ENCODE data around the gene THSD4. TPM values are rescaled to one million over a fixed set of nuclear protein-coding genes. Genes with fewer than 3 reads are reported as not detected.
A peak's percentile ranks its signal among the peaks of the same experiment; 100 is the strongest.

Gene THSD4
- polyA plus RNA-seq, 1 experiment: 18.8 TPM

DNA sequence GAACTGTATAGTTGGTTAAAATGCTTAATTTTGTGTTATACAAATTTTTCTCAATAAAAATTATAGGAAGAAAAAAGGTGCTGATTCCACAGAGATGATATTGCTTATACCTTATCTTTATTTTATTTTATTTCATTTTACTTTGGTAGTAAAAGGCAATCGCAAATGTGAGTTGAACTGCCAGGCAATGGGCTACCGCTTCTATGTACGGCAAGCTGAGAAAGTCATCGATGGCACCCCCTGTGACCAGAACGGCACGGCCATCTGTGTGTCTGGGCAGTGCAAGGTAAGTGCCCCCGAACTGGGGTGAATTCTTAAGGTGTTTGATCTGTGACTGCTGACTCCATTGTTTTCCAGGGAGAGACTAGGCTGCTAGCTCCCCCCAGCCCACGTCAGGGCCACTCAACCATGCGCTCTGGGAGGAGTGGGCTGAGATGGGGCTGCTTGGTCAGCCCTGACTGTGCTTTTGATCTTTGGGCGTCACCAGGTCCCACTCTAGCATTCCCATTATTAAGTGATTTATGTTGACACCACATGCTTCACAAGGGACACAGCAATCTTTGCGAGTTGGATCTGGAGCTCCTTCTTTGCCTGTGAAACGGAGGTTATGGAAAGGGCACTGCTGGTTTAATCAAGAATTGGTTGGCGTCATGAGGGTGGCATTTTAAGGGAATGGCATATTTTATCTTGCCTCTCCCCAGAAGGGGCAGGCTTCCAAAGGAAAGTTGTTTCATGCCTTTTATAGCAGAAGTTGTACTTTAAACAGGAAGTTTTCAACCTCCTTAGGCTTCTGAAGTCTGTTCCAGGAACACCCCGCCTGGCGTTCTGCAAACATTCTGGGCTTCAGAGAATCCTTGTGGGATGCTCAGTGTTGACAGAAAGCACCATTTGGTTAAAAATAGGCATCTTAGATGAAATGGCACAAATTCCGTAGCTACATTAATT lies 296.5 kb downstream of the THSD4 start:
- no peaks in the 10 kb centered on the region for H3K36me3 ChIP-seq (ENCODE audit: control insufficient read depth, insufficient read depth, low read length)
- TF ChIP-seq, protein P1, sequence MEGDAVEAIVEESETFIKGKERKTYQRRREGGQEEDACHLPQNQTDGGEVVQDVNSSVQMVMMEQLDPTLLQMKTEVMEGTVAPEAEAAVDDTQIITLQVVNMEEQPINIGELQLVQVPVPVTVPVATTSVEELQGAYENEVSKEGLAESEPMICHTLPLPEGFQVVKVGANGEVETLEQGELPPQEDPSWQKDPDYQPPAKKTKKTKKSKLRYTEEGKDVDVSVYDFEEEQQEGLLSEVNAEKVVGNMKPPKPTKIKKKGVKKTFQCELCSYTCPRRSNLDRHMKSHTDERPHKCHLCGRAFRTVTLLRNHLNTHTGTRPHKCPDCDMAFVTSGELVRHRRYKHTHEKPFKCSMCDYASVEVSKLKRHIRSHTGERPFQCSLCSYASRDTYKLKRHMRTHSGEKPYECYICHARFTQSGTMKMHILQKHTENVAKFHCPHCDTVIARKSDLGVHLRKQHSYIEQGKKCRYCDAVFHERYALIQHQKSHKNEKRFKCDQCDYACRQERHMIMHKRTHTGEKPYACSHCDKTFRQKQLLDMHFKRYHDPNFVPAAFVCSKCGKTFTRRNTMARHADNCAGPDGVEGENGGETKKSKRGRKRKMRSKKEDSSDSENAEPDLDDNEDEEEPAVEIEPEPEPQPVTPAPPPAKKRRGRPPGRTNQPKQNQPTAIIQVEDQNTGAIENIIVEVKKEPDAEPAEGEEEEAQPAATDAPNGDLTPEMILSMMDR (IDR thresholded peaks at IDR 0.05; ENCODE audit: insufficient read depth, low read depth, low read length): peak; percentile 34; the same call in 1 of the 2 replicates
- no peak overlapping the region for H3K4me3 ChIP-seq (ENCODE audit: low read depth, low read length)
- POLR2A ChIA-PET: interaction anchor here (0.6 kb wide), 1 partner anchor 25 kb away, joined by 4 read pairs; no protein-coding TSS in a partner anchor
- DNase-seq (ENCODE audit: low read depth): peak; percentile 40
- CTCF ChIA-PET: interaction anchor here (0.5 to 2.0 kb wide), 5 partner anchors 9 to 654 kb away, joined by 3 to 7 read pairs (median 4); no protein-coding TSS in a partner anchor
- no peaks in the 10 kb centered on the region for H3K27me3 ChIP-seq (ENCODE audit: control insufficient read depth, insufficient read depth, low read length)

DNA sequence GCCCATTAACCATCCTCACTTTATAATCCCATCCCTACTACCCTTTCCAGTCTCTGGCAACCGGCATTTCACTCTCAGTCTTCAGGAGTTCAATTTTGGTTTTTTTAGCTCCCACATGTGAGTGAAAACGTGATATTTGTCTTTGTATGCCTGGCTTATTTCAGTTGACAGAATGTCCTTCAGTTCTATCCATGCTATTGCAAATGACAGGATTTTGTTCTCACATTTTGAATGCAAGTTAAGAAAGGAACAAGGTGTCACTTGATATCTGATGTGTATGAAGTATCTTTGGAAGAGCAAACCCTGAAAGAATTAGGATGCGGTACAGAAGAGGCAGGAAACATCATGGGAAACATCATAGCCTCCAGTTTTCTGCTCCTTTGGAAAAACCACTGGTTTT lies 298.1 kb downstream of the THSD4 start:
- TF ChIP-seq, protein P1 (IDR thresholded peaks at IDR 0.05; ENCODE audit: insufficient read depth, low read depth, low read length): no peak
- Histone ChIP-seq H3K4me3 (ENCODE audit: low read depth, low read length) (no peak overlapping the region), H3K36me3 (ENCODE audit: control insufficient read depth, insufficient read depth, low read length) (no peaks in the 10 kb centered on the region), H3K27me3 (ENCODE audit: control insufficient read depth, insufficient read depth, low read length) (no peaks in the 10 kb centered on the region)
- POLR2A ChIA-PET: no interaction called here
- no peak for DNase-seq (ENCODE audit: low read depth)
- CTCF ChIA-PET: interaction anchor here (1.2 to 2.0 kb wide), 3 partner anchors 10 to 27 kb away, joined by 4 to 5 read pairs (median 4); no protein-coding TSS in a partner anchor

DNA sequence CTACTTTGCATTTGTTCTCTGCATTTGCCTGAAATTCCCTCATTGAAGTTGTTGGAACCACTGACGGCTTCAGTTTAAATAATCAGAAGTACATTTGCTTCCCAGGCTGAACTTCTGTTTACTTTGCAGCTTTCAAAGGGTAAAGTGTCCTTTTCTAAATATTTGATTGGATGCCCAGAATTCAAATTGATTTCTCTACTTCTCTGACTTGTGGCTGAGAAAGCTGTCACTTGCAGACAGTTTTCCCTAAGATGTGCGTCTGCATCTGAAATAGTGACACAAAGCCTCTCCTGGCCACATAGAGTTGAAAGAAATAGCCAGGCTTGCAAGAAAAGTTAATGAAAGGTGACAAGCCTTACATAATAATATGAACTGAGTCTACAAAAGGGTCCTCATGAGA lies 299.6 kb downstream of the THSD4 start:
- H3K36me3 ChIP-seq (ENCODE audit: control insufficient read depth, insufficient read depth, low read length): no peaks in the 10 kb centered on the region
- TF ChIP-seq, protein P1 (IDR thresholded peaks at IDR 0.05; ENCODE audit: insufficient read depth, low read depth, low read length): no peak
- no peaks in the 10 kb centered on the region for H3K27me3 ChIP-seq (ENCODE audit: control insufficient read depth, insufficient read depth, low read length)
- no peak for DNase-seq (ENCODE audit: low read depth)
- H3K4me3 ChIP-seq (ENCODE audit: low read depth, low read length): no peak overlapping the region
- CTCF ChIA-PET: interaction anchor here (1.4 kb wide), 1 partner anchor 9 kb away, joined by 6 read pairs; no protein-coding TSS in a partner anchor
- POLR2A ChIA-PET: no interaction called here

DNA sequence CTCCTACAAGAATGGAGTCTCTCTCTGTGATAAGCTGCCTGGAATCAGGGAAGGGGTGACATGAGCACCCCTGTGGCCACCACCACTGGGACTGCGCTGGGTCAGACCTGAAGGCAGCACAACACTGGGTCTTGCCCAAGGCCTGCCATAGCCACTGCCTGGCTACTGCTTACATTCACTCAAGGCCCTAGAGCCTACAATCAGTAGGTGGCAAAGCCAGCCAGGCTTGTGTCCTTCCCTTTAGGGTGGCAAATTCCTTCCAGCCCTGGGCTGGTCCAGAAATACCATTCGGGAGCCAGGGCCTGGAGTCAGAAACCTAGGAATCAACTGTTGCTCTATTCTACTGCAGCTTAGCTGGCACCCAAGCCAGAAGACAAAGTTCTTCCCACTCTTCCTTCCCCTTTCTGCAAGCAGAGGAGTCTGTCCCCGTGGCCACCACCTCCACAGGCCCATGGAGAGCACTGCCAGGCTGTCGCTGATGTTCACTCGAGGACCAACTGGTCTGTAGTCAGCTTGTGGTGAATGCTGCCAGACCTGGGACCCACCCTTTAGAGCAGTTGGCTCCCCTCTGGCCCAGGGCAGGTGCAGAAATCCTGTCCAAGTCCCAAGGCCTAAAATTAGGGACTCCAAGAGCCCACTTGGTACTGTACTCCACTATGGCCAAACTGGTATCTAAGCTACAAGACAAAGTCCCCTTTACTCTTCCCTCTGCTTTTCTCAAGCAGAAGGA lies 307.4 kb downstream of the THSD4 start:
- no peaks in the 10 kb centered on the region for H3K27me3 ChIP-seq (ENCODE audit: control insufficient read depth, insufficient read depth, low read length)
- ChIA-PET POLR2A (no interaction called here), CTCF (interaction anchor here (1.4 kb wide), 1 partner anchor 10 kb away, joined by 5 read pairs; no protein-coding TSS in a partner anchor)
- H3K4me3 ChIP-seq (ENCODE audit: low read depth, low read length): no peak overlapping the region
- no peaks in the 10 kb centered on the region for H3K36me3 ChIP-seq (ENCODE audit: control insufficient read depth, insufficient read depth, low read length)
- DNase-seq (ENCODE audit: low read depth): no peak
- TF ChIP-seq, protein P1 (IDR thresholded peaks at IDR 0.05; ENCODE audit: insufficient read depth, low read depth, low read length): no peak

DNA sequence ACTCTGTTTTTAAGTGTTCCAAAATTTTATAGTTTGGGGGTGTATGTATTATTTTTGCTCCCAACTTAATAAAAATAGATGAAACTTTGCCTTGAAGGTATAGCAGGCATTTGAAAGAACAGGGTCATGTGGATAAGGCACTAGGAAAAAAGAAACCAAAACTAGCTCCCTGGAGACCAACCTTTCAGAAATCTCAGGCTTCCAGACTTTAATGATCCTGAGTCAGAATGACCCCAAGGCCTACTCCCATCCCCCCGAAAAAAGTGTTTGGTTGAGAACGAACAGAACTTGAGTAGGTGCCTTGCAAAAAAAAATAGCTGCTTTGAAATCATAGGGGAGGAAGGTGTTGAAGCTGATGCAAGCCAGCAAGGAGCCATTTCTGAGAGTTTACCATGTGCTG lies 309.5 kb downstream of the THSD4 start:
- no peak for DNase-seq (ENCODE audit: low read depth)
- CTCF ChIA-PET: interaction anchor here (1.0 to 1.9 kb wide), 4 partner anchors 10 to 38 kb away, joined by 3 to 7 read pairs (median 4); no protein-coding TSS in a partner anchor
- H3K27me3 ChIP-seq (ENCODE audit: control insufficient read depth, insufficient read depth, low read length): no peaks in the 10 kb centered on the region
- no peaks in the 10 kb centered on the region for H3K36me3 ChIP-seq (ENCODE audit: control insufficient read depth, insufficient read depth, low read length)
- TF ChIP-seq, protein P1 (IDR thresholded peaks at IDR 0.05; ENCODE audit: insufficient read depth, low read depth, low read length): no peak
- POLR2A ChIA-PET: no interaction called here
- H3K4me3 ChIP-seq (ENCODE audit: low read depth, low read length): no peak overlapping the region

All from BJ (cell line).